Muscle of leg (tissue), 11 donors: ENCODE results near the gene CLTCL1. TPM values are rescaled to one million over a fixed set of nuclear protein-coding genes. Genes with fewer than 3 reads are reported as not detected.
"Not testable (repeated sequence)": the region's sequence is repeated elsewhere in the genome, so short reads cannot be mapped to it uniquely, and the experiment has no call there.

Source experiments
- DNase-seq: peaks from one replicate; pipeline ENCODE4 v3.0.0; 2013
- H3K27ac ChIP-seq: one replicate; pipeline ENCODE4 v1.5.1; 2013; ENCODE audit warnings: mild to moderate bottlenecking, low read length, control low read depth
- H3K27me3 ChIP-seq: one replicate; pipeline ENCODE4 v1.6.1; 2013; ENCODE audit warnings: low read length; ENCODE audit not compliant: control insufficient read depth, insufficient read depth
- H3K36me3 ChIP-seq: one replicate; pipeline ENCODE4 v1.6.1; 2013; ENCODE audit warnings: low read length; ENCODE audit not compliant: control insufficient read depth, insufficient read depth
- H3K4me1 ChIP-seq: one replicate; pipeline ENCODE4 v1.6.1; 2013; ENCODE audit warnings: low read length; ENCODE audit not compliant: control insufficient read depth, insufficient read depth
- H3K4me3 ChIP-seq: one replicate; pipeline ENCODE4 v1.5.1; 2013; ENCODE audit warnings: low read length, control low read depth
- H3K9me3 ChIP-seq: replicated peaks from 2 replicates; pipeline ENCODE4 v1.6.1; 2013; ENCODE audit warnings: low read depth, low read length; ENCODE audit not compliant: control insufficient read depth
- WGBS: methylation state at CpG from one replicate; pipeline ENCODE4 v1.1.5; 2013; ENCODE audit warnings: missing lambda C conversion rate; ENCODE audit not compliant: insufficient coverage; 5-methylcytosine and 5-hydroxymethylcytosine counted together
- polyA plus RNA-seq, 8 donors: library from polyadenylated mRNA; unstranded; fragments of 120-200 nt; gene quantifications; one replicate each; pipeline versions ENCODE4 v1.2.1 to v1.2.3, GENCODE V29; 2013; ENCODE audit warnings: inconsistent platforms in 1 of 8, low replicate concordance in 1 of 8; ENCODE audit not compliant: insufficient read length in 8 of 8, insufficient read depth in 1 of 8
- total RNA-seq: library from RNA; stranded (reverse); fragments of 120-200 nt; gene quantifications from one replicate; pipeline ENCODE4 v1.2.4, GENCODE V29; 2013

The CLTCL1 gene
- total and polyA plus RNA-seq, 9 donors = 11.9 to 23.4 (median 19.1) TPM

DNA sequence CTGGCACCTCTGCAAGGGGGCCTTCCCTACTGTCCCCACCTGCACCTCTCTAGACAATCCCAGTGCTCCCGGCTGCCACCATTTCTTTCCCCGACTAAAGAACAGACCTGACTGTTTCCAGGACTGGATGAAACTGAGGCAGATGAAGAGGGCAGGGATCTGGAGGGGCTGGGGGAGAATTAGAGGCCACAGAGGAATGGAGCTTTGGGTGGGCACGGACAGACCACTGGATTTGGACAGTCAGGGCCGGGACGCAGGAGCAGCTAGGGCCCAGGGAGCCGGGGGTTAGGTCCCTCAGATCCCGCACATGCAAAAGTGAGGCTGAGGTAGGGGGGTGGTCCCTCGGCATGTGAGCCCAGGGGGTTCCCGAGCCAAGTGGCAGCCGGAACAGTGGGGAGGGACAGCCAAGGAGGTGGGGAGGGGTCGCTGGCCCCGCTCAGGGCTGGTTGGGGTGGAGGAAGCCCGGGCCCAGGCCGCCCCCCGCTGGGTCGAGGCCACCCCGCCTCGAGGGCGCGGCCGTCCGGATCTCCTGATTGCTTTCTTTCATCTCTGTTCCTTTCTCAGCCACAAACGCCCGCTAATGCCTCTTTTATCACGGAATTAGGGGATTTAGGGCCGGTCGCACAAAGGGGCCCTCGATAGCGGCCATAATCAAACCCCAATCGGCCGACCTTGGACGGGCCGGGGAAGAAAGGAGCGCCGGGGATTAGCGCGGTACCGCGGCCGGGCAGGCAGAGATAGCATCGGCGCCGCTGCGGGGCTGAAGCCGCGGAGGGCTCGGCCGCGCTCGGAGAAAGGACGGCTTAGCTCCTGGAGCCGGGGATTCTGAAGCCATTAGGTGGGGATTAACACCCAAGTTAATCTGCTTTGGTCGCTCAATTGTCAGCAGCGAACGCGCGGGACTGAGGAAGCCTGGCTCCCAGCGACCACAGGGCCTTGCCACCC, 122.2 kb downstream of the CLTCL1 start:
- no peaks in the 10 kb centered on the region for H3K9me3 ChIP-seq
- no peak overlapping the region for H3K4me3 ChIP-seq
- WGBS = 3% methylated on average over 57 of the region's 58 CpGs
- peaks cover 12% of the 10 kb centered on the region for H3K36me3 ChIP-seq
- no peak overlapping the region for H3K27ac ChIP-seq
- H3K4me1 ChIP-seq = peaks cover 35% of the 10 kb centered on the region
- peaks cover 41% of the 10 kb centered on the region for H3K27me3 ChIP-seq
- DNase-seq = no peak

- Histone ChIP-seq H3K4me3 (no peak overlapping the region), H3K27ac (no peak overlapping the region), H3K27me3 (peaks cover 41% of the 10 kb centered on the region), H3K36me3 (peaks cover 3% of the 10 kb centered on the region), H3K9me3 (no peaks in the 10 kb centered on the region), H3K4me1 (peaks cover 25% of the 10 kb centered on the region)
- 75% methylated on average over 15 of the region's 17 CpGs for WGBS
- DNase-seq = no peak
Observed at GRCh38 chr22:19168088-19168890, 123.2 kb downstream of the CLTCL1 start.

GRCh38 chr22:19167106-19167869, 124.2 kb downstream of the CLTCL1 start:
- peaks cover 44% of the 10 kb centered on the region for H3K27me3 ChIP-seq
- peaks cover 15% of the 10 kb centered on the region for H3K4me1 ChIP-seq
- WGBS = 69% methylated on average over 11 of the region's 13 CpGs

GRCh38 chr22:19166421-19166820, 125.1 kb downstream of the CLTCL1 start:
- Histone ChIP-seq H3K9me3 (no peaks in the 10 kb centered on the region), H3K36me3 (no peaks in the 10 kb centered on the region), H3K4me1 (peaks cover 12% of the 10 kb centered on the region), H3K27me3 (peaks cover 47% of the 10 kb centered on the region), H3K27ac (no peak overlapping the region), H3K4me3 (no peak overlapping the region)
- no peak for DNase-seq
- 85% methylated on average over 8 of the region's 8 CpGs for WGBS

More at GRCh38 chr22:19167106-19167869, 124.2 kb downstream of the CLTCL1 start:
- Histone ChIP-seq H3K27ac (no peak overlapping the region), H3K36me3 (no peaks in the 10 kb centered on the region), H3K9me3 (no peaks in the 10 kb centered on the region), H3K4me3 (no peak overlapping the region)
- DNase-seq = no peak

- Histone ChIP-seq H3K27ac (no peak overlapping the region), H3K9me3 (no peaks in the 10 kb centered on the region), H3K27me3 (peaks cover 36% of the 10 kb centered on the region), H3K4me1 (peaks cover 1% of the 10 kb centered on the region), H3K4me3 (no peak overlapping the region), H3K36me3 (no peaks in the 10 kb centered on the region)
- WGBS = 73% methylated on average over 2 of the region's 6 CpGs
- DNase-seq = no peak
Observed at GRCh38 chr22:19164425-19164824, 127.1 kb downstream of the CLTCL1 start.

GRCh38 chr22:19158649-19159048, 132.9 kb downstream of the CLTCL1 start:
- H3K27me3 ChIP-seq, H3K27ac ChIP-seq, H3K9me3 ChIP-seq, DNase-seq, H3K36me3 ChIP-seq, H3K4me3 ChIP-seq, H3K4me1 ChIP-seq: not testable (repeated sequence)
- WGBS = 80% methylated on average over 2 of the region's 11 CpGs

GRCh38 chr22:19156109-19156508, 135.4 kb downstream of the CLTCL1 start:
- DNase-seq, H3K36me3 ChIP-seq, H3K4me1 ChIP-seq, H3K4me3 ChIP-seq, H3K9me3 ChIP-seq, H3K27ac ChIP-seq: not testable (repeated sequence)
- H3K27me3 ChIP-seq = peaks cover 27% of the 10 kb centered on the region
- 88% methylated on average over 8 of the region's 9 CpGs for WGBS

DNA sequence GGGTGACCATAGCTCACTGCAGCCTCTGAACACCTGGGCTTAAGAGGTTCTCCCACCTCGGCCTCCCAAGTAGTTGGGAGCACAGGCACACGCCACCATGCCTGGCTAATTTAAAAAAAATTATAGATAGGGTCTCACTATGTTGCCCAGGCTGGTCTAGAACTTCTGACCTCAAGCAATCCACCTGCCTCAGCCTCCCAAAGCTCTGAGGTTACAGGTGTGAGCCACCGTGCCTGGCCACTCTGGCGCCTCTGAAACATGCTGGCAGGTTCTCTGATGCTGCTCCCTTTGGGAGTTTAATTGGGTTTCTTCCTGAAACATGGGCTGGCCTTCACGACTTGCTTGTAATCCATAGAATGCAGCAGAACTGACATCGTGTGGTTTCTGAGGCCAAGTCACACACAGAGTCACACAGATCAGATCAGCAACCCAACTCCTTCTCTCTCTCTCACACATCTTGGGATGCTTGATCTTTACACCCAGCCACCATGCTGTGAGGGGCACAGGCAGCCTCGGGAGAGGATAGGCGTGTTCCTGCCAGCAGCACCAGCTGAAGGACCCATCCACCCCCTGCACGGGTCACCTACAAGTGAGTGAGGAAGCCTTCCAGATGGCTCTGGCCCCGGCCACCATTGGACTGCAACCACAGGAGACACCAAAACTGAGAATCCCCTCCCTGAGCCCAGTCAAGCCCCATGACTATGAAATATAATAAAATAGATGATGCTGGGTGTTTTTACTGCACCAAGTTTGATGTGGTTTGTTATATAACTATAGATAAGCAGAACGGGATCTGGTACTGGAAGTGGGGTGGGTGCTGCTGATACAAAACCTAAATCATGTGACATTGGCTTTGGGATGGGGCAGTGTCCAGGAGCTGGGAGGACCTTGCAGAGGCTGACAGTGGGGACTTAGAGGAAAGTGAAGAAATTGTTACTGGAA, 138.3 kb downstream of the CLTCL1 start:
- peaks cover 48% of the 10 kb centered on the region for H3K27me3 ChIP-seq

More for the DNA sequence above, 138.3 kb downstream of the CLTCL1 start:
- no peaks in the 10 kb centered on the region for H3K36me3 ChIP-seq
- whole genome bisulfite sequencing = 57% methylated on average over 9 of the region's 11 CpGs
- no peaks in the 10 kb centered on the region for H3K9me3 ChIP-seq
- no peak overlapping the region for H3K27ac ChIP-seq
- H3K4me3 ChIP-seq = no peak overlapping the region
- DNase-seq = no peak
- H3K4me1 ChIP-seq = no peaks in the 10 kb centered on the region
